GM10266 (cell line): ENCODE data around the gene VIM.

Source experiments
- DNase-seq: peaks from one replicate; pipeline ENCODE4 v3.0.0; 2012; ENCODE audit errors: extremely low spot score
- TF ChIP-seq, protein P1 (sequence below): IDR thresholded peaks from 2 replicates; pipeline ENCODE4 v1.5.1; 2012; ENCODE audit warnings: mild to moderate bottlenecking, low read depth; ENCODE audit not compliant: control insufficient read depth, insufficient read depth; ENCODE audit errors: missing control alignments

Gene VIM

DNA sequence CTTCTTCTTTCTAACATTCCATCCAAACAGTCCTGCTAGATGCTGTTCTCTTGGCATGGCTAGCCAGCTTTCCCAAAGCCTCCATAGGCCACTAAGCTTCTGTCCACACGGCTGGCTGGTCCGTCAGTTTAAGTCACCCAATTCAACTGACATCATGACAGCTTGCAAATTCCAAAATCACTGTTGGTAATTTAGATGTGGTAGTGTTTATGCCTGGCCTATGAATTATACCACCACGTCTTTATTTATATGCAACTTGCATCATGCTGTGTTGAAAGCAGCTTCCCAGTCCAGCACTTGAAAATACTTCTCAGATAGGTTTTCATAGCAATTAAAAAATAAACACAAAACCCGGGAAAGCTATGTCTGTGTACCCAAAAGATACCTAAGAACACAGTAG lies 2.2 kb upstream of the VIM start:
- DNase-seq, result no peak
- TF ChIP-seq, protein P1, sequence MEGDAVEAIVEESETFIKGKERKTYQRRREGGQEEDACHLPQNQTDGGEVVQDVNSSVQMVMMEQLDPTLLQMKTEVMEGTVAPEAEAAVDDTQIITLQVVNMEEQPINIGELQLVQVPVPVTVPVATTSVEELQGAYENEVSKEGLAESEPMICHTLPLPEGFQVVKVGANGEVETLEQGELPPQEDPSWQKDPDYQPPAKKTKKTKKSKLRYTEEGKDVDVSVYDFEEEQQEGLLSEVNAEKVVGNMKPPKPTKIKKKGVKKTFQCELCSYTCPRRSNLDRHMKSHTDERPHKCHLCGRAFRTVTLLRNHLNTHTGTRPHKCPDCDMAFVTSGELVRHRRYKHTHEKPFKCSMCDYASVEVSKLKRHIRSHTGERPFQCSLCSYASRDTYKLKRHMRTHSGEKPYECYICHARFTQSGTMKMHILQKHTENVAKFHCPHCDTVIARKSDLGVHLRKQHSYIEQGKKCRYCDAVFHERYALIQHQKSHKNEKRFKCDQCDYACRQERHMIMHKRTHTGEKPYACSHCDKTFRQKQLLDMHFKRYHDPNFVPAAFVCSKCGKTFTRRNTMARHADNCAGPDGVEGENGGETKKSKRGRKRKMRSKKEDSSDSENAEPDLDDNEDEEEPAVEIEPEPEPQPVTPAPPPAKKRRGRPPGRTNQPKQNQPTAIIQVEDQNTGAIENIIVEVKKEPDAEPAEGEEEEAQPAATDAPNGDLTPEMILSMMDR, result no peak

DNA sequence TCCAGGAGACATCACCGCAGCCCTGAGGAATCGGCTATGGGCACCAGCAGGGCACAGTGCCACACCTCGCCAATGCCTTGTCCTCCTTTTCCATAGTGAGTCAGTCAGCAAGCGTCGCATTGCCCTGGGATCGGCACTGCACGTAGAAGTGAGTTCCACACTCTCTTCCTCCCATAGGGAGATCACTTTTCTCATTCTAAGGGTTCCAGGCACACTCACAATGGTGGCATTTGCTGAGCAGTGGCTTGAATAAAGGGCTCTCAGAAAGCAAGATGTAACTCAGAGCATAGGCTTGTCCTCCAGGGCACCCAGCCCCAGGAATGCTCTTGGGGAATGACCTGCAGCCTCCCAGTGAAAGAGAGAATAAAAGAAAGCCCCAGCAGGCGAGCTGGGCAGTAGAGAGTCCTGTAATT lies 1.1 kb upstream of the VIM start:
- DNase-seq, result no peak
- TF ChIP-seq, protein P1, result no peak

DNA sequence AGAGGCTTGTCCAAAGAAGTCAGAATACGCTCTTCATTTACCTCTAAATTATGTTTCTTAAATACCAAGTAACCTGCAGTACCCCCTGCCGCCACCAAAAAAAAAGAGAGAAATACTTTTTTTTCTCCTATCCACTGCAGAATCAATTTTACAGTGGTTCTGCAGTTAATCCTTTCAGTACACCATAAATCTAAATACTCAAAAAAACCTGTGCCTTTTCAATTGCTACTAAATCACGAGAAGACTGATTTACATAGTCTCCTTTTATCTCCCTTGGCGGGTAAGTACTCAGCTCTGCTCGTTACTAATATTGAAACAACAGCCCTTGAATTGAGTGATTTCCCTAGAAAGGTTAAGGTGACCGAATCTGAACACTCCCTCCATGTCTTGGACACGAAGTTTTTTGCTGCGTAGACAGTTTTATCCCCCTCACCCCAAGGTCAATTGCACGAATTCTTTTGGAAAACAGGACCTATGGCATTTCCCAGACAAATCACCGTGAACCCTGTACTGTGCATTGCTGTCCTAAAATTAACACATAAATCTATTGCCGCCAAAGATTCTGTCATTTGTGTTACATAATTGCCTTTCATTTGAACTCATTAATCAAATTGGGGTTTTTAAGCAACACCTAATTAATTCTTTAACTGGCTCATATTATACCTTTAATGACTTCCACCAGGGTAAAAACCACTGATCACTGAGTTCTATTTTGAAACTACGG lies 512 bp upstream of the VIM start:
- DNase-seq, result peak; percentile 54
- TF ChIP-seq, protein P1, result peak; percentile 16

DNA sequence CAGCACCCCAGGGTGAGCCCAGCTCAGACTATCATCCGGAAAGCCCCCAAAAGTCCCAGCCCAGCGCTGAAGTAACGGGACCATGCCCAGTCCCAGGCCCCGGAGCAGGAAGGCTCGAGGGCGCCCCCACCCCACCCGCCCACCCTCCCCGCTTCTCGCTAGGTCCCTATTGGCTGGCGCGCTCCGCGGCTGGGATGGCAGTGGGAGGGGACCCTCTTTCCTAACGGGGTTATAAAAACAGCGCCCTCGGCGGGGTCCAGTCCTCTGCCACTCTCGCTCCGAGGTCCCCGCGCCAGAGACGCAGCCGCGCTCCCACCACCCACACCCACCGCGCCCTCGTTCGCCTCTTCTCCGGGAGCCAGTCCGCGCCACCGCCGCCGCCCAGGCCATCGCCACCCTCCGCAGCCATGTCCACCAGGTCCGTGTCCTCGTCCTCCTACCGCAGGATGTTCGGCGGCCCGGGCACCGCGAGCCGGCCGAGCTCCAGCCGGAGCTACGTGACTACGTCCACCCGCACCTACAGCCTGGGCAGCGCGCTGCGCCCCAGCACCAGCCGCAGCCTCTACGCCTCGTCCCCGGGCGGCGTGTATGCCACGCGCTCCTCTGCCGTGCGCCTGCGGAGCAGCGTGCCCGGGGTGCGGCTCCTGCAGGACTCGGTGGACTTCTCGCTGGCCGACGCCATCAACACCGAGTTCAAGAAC lies 1.1 kb downstream of the VIM start:
- DNase-seq, result peak; percentile 32
- TF ChIP-seq, protein P1, result no peak

DNA sequence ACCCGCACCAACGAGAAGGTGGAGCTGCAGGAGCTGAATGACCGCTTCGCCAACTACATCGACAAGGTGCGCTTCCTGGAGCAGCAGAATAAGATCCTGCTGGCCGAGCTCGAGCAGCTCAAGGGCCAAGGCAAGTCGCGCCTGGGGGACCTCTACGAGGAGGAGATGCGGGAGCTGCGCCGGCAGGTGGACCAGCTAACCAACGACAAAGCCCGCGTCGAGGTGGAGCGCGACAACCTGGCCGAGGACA lies 1.6 kb downstream of the VIM start:
- TF ChIP-seq, protein P1, result no peak
- no peak for DNase-seq

DNA sequence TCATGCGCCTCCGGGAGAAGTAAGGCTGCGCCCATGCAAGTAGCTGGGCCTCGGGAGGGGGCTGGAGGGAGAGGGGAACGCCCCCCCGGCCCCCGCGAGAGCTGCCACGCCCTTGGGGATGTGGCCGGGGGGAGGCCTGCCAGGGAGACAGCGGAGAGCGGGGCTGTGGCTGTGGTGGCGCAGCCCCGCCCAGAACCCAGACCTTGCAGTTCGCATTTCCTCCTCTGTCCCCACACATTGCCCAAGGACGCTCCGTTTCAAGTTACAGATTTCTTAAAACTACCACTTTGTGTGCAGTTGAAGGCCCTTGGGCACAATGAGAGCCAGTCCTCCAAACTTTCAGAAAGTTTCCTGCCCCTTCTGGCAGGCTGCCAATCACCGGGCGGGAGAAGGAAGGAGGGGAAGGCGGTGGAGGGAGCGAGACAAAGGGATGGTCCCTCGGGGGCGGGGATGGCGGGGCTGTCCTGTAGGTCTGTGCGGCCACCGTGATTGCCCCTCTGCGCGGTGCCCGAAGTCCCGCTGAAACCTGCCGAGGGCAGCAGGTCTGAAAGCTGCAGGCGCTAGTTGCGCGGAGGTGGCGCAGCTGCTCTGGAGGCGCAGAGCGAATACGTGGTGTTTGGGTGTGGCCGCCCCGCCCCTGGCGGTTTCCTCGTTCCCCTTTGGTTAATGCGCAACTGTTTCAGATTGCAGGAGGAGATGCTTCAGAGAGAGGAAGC lies 2.1 kb downstream of the VIM start:
- TF ChIP-seq, protein P1, result no peak
- peak; percentile 71 for DNase-seq

DNA sequence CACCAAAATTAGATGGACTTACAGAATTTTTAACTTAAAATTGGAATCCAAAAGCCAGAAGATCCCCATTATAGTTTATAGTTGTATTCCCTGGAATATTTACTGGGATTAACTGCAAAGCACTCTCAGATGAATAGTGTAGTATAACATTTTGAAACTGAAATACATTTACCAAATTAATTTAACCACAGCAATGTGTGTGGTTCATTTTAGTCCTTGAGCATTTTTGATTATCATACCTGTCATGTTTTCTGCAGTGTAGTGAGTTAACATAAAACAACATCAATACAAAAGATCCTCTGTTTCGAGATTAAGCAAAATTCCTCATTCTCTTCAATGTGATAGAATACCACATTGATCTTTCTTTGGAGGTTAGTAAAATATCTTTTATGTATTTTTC lies 3.7 kb downstream of the VIM start:
- no peak for DNase-seq
- TF ChIP-seq, protein P1, result no peak
